8988T (cell line): ENCODE data around the gene EFNA4.

Experiments used
- DNase-seq: peaks from one replicate; pipeline ENCODE4 v3.0.0; 2011

The EFNA4 gene

GRCh38 chr1:155052439-155053395 is 10.8 kb upstream of the EFNA4 start:
- peak; percentile 80 for DNase-seq

- DNase-seq: no peak
Observed at GRCh38 chr1:155053531-155054105, 9.9 kb upstream of the EFNA4 start.

- no peak for DNase-seq
Observed at GRCh38 chr1:155057104-155057503, 6.4 kb upstream of the EFNA4 start.

GRCh38 chr1:155057788-155058211 is 5.7 kb upstream of the EFNA4 start:
- no peak for DNase-seq

GRCh38 chr1:155060736-155061135 is 2.8 kb upstream of the EFNA4 start:
- no peak for DNase-seq

- DNase-seq: peak; percentile 75
Observed at GRCh38 chr1:155061381-155062150, 2.0 kb upstream of the EFNA4 start.

GRCh38 chr1:155062151-155062686 is 1.3 kb upstream of the EFNA4 start:
- no peak for DNase-seq

GRCh38 chr1:155062702-155063411 is 683 bp upstream of the EFNA4 start:
- DNase-seq: peak; percentile 81

- DNase-seq: no peak
Observed at GRCh38 chr1:155064111-155064831, 731 bp downstream of the EFNA4 start.

- DNase-seq: no peak
Observed at GRCh38 chr1:155064832-155065429, 1.4 kb downstream of the EFNA4 start.

GRCh38 chr1:155066777-155067176 is 3.2 kb downstream of the EFNA4 start:
- DNase-seq: no peak

- no peak for DNase-seq
Observed at GRCh38 chr1:155068599-155068998, 5.1 kb downstream of the EFNA4 start.

GRCh38 chr1:155069551-155070157 is 6.1 kb downstream of the EFNA4 start:
- DNase-seq: no peak

- DNase-seq: no peak
Observed at GRCh38 chr1:155070158-155070621, 6.7 kb downstream of the EFNA4 start.

- DNase-seq: no peak
Observed at GRCh38 chr1:155070721-155071569, 7.4 kb downstream of the EFNA4 start.

- DNase-seq: no peak
Observed at GRCh38 chr1:155071701-155072100, 8.2 kb downstream of the EFNA4 start.

- DNase-seq: no peak
Observed at GRCh38 chr1:155072531-155073289, 9.2 kb downstream of the EFNA4 start.

- no peak for DNase-seq
Observed at GRCh38 chr1:155073377-155074242, 10.1 kb downstream of the EFNA4 start.
